ENCODE measurements around the gene NF1.
A peak's percentile ranks its signal among the peaks of the same experiment; 100 is the strongest.
"Not testable (repeated sequence)": the region's sequence is repeated elsewhere in the genome, so short reads cannot be mapped to it uniquely, and the experiment has no call there.

The NF1 gene

DNA sequence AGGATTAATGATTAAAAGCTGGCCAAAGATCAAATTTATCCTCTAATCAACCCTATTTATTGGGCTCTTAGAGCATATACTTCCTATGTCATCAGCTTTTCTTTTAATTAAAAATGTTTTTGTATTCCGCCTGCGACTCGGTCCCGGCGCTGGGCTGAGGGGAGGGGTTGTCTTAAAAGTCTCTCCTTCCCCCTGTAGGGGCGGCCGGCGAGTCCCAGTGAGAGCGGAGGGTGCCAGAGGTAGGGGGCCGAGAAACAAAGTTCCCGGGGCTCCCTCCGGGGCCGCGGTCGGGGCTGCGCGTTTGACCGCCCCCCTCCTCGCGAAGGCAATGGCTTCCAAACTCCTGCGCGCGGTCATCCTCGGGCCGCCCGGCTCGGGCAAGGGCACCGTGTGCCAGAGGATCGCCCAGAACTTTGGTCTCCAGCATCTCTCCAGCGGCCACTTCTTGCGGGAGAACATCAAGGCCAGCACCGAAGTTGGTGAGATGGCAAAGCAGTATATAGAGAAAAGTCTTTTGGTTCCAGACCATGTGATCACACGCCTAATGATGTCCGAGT lies 250.5 kb downstream of the NF1 start:
- DNase-seq, result not testable (repeated sequence)

DNA sequence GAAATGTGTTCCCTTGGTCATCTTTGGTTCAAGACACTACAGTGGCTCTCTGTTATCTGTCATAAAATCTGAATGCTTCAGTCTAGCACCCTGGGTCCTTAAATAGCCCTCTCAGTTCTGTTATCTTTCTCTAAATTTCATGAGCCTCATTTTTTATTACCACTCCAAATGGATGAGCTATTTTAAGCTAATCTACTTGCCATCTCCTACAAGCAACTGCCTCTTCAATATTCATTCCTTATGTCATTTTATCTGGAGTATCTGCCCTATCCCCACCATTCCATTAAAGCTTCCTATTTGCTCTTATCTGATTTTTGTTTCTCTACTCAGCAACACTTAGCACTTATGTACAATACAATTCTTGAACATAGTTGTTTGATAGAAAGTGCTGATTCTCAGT lies 254.7 kb downstream of the NF1 start:
- no peak for DNase-seq

DNA sequence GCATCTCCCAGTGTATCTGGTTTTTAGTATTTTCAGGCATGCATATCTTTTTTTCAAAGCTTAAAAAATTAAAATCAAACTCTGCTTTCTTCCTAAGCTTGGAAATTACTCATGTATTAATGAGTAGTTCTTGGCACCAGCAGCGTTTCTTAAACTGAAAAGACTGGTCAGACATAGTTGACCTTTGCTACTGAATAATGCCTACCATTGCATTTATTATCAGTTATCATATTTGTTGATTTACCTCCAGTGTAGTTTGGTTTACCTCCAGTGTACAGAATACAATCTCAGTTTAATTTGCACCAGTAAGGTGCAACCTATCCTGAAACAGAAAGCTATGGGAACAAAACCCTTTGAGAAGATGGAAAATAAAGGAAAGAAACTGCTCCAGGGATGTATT lies 261.2 kb downstream of the NF1 start:
- no peak for DNase-seq

DNA sequence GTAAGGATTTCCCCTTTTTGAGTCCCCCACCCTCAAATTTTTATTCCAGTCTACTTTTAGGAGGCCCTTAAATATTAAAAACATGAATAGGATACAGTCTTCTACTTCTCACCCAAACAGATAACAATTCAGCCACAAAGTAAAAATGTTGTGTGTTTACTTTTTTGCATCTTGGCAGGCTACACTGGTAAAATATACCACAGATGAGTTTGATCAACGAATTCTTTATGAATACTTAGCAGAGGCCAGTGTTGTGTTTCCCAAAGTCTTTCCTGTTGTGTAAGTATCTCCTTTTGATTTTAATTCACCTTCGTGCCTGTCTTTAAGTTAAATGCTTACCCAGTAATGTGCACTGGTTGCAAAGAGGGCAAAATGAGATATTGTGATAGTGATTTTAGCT lies 262.3 kb downstream of the NF1 start:
- no peak for DNase-seq

DNA sequence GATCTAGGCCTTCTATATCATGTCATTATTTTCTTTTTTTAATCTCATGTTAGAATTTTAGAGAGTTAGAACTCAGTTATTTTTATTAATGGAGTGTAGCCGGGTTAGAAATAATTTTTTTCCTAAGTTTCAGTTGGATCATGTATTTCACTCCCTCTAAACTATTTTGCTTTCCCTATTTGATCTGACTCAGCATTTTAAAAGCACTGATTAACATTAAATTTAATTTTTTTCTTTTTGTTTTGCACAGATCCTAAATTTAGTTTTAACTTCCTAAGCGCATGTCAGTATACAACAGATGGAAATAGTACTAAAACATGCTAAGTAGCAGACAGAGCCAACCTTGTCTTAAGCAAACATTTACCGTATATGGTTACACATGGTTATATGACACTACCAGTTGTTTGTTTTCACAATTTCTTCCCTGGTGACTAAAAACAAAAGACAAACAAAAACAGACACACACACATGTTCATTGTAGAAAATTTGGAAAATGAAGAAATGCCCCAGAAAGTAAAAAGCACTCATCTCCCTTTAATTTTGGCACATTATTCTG lies 263.1 kb downstream of the NF1 start:
- DNase-seq, result no peak

DNA sequence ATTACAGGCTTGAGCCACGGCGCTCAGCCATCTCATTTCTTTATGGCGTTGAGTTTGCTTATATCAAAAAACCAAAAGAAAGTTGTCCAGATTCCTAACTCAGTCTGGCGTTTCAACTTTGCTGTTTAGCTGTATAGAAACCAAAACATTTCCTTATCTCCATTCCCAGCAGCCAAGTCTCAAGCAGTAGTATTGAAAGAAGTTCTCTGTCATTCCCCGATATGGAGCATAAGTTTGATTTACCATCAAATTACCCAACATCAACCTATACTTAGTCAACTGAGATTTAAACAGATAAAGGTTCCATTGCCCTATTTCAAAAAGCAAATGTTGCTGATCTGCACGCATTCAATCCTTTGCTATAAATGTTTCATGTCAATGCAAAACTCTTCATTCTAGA lies 269.2 kb downstream of the NF1 start:
- no peak for DNase-seq

DNA sequence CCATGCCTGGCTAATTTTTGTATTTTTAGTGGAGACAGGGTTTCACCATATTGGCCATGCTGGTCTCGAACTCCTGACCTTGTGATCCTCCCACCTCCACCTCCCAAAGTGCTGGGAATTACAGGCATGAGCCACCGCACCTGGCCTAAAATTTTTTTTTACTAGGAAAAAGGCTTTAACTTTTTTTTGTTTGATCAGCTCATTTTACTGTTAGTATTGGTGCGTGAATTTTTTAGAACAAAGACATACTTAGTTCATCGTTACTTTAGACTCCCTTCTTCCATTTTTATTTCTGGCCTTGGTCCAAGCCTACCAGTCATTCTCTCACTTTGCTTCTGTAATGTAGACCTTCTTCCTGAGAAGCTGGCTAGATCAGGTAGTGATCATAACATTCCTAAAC lies 271.3 kb downstream of the NF1 start:
- DNase-seq, result no peak

DNA sequence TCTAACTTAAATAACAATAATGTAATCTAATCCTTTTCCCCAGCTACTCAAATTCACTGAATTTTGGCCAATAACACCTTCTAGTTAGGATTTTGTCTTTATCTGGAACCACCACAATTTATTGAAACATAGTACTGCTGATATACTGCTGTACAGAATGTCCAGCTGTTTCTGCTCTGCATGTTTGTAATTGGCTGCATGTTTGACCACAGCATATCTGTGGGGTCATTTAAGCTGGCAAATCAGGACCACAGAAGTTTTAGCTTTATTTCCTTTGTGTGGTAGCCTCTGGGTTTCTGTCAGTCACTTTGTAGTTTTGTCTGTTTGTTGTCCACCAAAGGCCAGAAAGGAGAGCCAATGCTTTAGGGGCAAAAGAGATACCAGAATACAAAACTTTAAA lies 274.5 kb downstream of the NF1 start:
- no peak for DNase-seq

DNA sequence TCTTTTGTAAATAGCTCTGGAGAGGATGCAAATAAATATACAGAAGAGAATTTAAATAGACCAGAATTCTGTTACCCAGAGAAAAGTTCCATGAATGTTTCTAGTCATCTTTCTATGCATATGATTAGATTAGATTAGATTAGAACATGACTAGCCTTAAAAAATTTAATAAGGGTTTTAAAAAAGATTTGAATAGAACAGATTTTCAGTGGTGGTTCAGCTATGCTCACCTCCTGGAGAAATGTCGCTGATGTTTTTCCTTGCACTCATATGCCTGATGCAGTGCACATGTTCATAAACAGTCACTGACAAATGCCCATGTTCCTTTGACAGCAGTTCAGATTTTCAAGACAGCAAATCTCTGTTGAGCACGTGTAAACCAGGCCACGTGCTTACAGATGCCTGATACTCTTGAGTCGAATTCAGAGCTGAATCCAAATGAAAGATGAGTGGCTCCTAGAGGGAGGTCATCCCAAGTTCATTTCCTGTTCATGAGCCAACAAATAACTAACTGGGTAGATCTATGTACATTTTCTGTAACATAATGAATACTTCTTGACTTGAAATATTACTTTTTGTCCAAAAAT lies 276.8 kb downstream of the NF1 start:
- DNase-seq, result no peak

DNA sequence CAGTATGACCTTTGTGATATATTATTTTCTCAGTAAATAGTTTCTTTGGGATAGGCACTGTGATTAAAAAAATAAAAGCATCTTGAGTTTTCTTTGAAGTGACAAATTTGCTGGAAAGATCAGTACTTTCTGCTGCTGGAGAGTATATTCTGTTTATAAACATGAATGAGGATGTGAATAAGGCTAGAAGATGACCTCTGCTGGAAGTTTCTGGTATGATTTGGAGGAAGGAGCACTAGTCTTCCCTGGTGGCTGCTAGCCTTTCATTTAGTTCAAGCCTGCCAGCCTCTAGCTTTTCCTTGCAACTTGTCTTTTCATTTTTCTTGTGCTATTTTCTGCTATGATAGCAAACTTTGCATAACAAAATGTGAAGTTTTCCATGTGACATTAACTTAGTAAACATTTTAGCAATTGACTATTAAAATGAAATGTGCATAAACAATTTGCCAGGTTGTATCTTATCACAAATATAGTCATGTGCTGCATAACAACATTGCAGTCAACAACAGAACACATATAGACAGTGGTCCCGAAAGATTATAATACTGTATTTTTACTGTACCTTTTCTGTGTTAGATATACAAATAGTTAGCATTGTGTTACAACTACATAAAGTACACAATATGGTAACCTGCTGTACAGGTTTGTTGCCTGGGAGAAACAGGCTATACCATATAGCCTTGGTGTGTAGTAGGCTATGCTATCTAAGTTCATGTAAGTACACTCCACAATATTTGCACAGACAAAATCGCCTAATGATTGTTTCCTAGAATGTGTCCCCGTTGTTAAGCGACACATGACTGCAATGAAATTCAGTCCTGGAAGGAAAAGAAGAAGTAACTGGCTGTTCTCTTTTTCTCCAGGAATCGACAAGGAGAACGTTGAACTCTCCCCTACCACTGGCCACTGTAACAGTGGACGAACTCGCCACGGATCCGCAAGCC lies 278.6 kb downstream of the NF1 start:
- peak; percentile 25 for DNase-seq

DNA sequence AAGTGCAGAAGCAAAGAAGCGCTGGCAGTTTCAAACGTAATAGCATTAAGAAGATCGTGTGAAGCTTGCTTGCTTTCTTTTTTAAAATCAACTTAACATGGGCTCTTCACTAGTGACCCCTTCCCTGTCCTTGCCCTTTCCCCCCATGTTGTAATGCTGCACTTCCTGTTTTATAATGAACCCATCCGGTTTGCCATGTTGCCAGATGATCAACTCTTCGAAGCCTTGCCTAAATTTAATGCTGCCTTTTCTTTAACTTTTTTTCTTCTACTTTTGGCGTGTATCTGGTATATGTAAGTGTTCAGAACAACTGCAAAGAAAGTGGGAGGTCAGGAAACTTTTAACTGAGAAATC lies 279.3 kb downstream of the NF1 start:
- no peak for DNase-seq

DNA sequence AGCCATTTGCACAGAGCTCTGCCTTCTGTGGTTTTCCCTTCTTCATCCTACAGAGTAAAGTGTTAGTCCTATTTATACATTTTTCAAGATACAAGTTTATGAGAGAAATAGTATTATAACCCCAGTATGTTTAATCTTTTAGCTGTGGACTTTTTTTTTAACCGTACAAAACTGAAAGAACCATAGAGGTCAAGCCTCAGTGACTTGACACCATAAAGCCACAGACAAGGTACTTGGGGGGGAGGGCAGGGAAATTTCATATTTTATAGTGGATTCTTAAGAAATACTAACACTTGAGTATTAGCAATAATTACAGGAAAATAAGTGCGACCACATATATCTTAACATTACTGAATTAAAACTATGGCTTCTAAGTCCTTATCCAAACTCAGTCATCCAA lies 279.7 kb downstream of the NF1 start:
- DNase-seq, result no peak

DNA sequence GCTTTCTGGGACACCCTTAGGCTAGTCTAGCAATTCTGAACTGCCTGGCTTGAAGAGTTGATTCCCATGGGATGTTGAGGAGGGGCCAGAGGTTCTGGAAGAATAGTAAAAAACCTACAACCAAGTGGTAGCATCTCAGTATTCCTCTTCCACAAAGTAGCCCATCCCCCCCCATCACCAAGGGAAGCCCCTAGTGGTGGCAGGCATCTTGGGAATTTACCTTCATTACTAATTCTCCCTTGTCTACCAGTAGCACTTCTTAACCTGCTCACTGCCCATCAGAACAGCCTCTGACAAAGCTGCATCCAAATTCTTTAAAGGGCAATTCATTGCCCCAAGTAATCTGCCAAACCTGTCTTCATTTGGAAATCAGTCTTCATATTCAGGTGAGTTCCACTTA lies 283.9 kb downstream of the NF1 start:
- no peak for DNase-seq

DNA sequence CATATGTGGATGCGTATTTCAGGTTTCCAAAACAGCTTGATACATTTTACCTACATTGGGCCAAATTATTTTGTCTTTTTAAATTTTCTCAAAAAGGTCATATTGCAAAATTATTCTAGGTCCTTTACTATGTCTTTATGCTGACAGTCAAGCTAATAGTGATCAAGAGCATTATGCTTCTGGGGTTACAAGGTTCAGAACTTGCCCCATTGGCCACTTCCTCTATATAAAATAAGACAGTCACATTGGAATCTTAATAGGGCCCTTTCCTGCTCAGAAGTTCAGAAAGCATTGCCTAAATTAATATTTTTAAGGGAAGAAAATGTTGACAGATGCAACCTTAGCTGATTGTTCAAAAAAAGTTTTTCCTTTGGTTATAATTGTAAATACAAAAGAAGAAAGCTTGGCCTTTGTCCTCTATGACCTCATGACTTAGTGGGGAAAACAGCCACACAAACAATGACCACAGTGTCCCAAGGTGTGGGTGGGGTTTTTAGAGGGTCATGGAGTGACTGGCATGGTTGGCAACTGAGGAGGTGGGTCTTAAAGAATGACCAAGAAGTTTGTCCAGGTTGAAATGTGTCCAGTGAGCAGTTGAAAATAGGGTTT lies 284.9 kb downstream of the NF1 start:
- no peak for DNase-seq

DNA sequence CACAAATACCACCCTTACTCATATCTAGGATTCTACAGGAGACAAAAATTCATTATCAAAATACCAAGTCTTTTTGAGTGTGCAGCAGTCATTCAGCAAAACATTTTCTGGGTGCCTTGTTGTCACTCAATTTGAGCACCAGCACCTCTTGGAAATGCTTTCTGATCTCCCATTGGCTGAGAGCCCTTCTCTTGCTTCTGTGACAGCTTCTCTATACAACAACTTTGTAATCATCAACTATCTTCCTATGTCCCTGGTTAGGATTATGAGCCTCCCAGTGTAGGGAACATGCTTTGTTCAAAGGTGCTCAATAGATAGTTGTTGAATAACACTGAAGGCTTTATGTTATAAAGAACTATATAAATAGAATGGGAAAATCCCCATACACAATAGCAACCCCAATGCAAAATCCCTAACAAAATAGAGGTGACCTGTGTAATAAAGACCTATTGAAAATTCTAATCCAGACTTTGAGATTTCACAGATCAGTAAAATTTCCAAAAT lies 286.4 kb downstream of the NF1 start:
- no peak for DNase-seq

DNA sequence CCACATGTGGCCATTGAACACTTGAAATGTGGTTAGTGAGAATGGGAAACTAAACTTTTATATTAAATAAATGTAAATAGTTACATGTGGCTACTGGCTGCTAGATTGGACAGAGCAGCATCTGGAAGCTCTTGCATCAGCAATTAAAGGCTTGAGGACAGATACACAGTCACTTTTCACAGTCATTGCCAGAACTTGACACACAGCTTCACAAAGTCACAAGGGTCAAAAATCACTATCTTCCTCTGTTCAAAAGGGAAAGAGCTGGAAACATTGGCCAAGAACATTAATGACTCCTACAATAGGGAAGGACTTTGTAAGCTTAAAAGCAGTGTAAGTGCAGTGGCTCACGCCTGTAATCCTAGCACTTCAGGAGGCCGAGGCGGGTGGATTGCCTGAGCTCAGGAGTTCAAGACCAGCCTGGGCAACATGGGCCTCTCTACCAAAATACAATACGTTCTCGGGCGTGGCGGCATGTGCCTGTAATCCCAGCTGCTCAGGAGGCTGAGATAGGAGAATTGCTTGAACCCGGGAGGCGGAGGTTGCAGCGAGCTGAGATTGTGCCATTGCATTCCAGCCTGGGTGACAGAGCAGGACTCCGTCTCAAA lies 288.0 kb downstream of the NF1 start:
- DNase-seq, result not testable (repeated sequence)

DNA sequence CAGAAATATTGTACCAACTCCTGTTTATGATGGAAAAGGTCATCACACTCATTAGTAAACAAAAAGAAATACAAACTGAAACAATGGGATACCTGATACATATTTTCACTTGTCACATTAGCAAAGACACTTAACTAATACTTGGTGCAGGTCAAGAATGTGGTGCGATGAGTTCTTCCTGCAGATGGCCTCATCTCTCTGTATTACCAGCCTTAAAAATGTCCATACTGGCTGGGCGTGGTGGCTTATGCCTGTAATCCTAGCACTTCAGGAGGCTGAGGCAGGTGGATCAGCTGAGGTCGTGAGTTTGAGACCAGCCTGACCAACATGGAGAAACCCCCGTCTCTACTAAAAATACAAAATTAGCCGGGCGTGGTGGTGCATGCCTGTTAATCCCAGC lies 288.7 kb downstream of the NF1 start:
- not testable (repeated sequence) for DNase-seq

DNA sequence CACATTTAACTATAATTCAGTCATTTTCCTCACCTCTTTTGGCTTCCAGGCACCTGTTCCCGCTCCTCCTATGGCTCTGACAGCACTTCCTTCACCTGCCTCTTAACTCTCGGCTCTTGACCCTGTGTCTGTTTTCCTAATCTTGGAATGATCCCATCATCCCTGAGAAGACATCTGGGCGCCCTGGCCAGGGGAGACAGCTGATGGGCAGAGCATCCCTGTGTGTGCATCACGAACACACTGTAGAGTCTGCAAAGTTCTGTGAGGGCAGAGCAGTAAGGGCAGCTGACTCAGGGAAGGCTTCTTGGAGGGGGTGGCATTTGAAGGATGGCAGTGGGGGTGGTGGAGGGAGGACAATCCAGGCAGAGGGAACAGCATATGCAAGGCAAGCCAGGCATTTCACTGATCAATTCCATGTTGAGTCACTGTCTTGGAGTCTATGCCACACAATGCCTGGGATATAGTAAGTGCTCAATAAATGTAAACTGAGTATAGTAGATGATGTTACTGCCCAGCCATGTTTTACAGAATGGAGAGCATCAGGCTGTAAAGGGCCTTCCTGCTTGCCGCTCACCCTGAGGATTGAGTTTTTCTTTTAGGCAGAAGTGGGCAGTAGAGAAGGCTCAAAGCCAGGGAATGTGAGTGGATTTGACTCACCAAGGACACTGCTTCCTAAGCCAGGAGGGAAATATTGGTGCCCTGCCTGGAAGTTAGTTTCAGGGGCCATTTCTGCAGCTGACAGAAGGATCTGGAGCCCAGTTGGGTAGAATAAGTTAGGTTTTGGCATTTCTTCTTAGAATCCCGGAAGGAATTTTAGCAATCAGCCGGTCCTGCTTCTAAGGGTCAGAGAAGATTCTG lies 290.9 kb downstream of the NF1 start:
- DNase-seq, result no peak

DNA sequence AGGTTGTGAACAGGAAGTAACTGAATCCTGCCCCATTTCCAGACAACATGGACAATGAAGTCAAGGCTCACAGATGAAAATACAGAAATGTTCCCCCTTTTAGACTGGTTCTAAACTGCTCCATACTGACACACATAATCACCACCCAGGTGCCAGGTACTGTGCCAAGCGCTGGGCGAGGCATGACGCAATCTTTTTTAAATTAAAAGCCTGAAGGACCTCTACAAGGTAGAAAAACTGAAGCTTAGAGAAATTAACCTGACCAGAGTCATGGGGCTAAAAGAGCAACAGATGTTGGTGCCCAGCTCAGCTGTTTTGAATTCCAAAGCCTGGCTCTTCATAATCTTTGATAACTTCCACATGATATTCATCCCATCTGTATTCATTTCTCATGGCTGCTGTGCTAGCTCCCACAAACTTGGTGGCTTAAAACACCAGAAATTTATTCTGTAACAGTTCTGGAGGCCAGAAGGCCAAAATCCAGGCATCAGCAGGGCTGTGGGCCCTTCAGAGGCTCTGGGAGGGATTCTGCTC lies 291.8 kb downstream of the NF1 start:
- DNase-seq, result no peak

DNA sequence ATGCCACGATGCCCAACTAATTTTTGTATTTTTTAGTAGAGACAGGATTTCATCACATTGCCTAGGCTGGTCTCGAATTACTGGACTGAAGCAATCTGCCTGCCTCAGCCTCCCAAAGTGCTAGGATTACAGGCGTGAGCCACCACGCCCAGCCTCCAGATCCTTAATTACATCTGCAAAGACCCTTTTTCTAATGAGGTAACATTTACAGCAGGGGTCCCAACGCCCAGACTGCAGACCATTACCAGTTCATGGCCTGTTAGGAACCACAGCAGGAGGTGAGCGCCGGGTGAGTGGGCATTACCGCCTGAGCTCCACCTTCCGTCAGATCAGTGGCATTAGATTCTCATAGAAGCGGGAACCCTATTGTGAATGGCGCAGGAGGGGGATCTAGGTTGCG lies 292.7 kb downstream of the NF1 start:
- DNase-seq, result no peak

DNA sequence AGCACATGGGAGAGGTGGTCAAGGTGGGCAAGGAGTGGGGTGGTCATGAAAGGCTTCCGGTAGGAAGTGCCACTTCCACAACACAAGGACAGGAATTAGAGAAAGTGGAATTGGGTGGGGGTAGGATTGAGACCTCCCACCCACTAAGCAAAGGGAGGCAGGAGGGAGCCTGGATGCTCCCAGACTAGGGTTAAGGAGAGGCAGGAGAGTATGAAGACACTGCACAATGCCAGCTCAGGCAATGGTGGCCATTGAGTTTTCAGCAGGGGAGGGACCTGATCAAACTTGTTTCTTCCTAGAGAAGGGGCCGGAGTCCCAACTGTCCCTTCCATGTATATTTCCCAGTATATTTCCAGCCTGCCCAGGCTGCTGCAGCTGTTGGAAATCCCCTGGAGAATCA lies 293.6 kb downstream of the NF1 start:
- no peak for DNase-seq

Measured in SIG-M5 (cell line).